NCI-H187 treated with DMSO at 0.1 percent for 48 hours (cell line): ENCODE results near the gene MGAT5.

Source experiments
- DNase-seq: peaks from one replicate; lab custom pipeline; 2025; lab: John Stamatoyannopoulos, UW

The MGAT5 gene

GRCh38 chr2:134399096-134399495 lies 145.2 kb downstream of the MGAT5 start:
- DNase-seq = no peak

DNA sequence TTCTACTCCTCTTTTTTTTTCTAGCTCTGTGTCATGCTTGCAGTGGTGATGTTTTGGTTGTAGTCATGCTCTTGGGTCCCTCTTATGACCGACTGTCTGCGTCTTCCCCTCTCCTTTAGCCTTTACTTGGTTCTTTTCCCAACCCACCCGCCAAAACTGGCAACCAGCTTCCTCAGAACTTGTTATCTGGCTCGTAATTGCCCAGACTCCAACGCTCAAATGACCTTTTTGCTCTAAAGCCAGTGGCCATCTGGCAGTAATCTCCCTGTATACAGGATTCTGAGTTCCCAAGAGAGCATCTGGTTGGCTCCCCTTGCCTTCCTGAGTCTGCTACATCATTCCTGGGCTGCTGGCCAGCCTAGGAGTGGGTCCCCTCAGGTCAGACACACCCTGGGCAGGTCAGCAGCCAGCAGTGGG lies 147.2 kb downstream of the MGAT5 start:
- DNase-seq = no peak

DNA sequence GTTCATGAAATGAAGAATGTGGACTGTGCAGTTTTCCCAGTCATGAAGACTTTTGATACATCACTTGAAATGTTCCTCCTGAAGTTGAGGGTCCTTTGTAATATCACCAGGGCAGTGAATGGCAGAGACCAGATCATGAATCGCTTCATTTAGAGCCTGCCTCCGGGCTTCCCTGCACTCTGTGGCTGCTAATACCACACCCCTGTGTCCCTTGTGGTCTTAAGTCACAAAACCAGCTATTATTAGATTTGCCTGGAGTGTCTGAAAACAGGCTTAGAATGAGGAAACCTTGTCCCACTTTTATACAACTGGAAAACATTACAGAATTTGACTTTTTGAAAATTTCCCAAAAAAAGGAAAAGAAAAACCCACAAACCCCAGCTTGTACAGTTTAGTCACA lies 147.9 kb downstream of the MGAT5 start:
- no peak for DNase-seq

GRCh38 chr2:134402410-134402809 lies 148.5 kb downstream of the MGAT5 start:
- DNase-seq = no peak

DNA sequence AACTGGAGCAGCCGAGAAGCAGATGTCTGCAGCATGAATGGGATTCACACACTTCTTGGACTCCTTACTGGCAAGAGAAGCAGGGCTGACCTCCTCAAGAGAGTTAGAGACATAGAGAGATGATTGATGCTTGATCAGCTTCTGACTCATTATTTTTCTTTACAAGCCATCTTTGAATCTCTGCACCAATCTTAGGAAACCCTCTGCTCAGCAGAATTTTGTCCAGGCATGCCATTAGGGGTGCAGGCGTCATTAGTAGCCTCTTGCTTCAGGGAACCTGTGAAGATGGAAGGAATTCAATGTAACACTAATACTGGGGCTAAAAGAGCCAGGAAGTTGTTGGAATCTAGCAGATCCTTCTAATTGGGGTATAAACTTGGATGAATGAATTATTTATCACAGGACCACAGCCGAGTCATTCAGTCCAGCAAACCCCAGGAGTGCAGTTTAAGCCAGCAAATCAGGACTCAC lies 151.8 kb downstream of the MGAT5 start:
- no peak for DNase-seq

DNA sequence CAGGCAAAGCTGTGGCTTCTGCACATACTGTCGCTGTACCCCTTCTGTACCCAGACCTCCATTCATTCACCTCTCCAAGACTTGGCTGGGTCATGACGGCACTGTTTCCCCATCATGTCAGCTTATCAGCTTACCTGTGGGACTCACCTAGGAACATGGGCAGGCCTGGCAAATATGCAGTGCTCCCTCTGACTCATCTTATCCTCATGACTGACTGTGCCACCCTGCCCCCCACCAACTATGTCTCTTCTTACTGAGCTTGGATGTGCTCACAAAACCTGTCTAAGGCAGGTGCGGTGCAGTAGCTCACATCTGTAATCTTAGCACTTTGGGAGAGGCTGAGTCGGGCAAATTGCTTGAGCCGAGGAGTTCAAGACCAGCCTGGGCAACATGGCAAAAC lies 152.4 kb downstream of the MGAT5 start:
- DNase-seq = no peak

GRCh38 chr2:134406736-134407135 lies 152.9 kb downstream of the MGAT5 start:
- no peak for DNase-seq

- DNase-seq = no peak
Measured at GRCh38 chr2:134407154-134407890, 153.4 kb downstream of the MGAT5 start.

DNA sequence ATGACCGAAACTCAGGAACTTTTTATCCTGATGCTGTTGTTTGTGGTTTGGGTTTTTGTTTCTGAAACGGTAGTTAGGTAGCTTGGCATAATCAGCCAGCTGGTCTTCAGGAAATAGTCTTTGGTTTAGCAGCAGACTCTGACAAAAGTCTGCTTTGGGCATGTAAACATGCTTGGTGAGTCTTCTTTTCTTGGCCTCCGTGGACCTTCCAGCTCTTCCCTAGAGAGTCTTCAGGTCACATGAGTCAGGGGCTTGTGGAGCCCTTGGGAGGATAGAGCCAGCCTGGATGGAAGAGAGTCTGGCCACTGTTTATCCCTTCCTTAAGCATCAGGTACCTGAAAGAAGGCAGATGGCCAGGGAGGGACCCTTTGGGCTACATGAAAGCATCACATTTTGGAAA lies 154.5 kb downstream of the MGAT5 start:
- no peak for DNase-seq

GRCh38 chr2:134408791-134409190 lies 154.9 kb downstream of the MGAT5 start:
- no peak for DNase-seq

DNA sequence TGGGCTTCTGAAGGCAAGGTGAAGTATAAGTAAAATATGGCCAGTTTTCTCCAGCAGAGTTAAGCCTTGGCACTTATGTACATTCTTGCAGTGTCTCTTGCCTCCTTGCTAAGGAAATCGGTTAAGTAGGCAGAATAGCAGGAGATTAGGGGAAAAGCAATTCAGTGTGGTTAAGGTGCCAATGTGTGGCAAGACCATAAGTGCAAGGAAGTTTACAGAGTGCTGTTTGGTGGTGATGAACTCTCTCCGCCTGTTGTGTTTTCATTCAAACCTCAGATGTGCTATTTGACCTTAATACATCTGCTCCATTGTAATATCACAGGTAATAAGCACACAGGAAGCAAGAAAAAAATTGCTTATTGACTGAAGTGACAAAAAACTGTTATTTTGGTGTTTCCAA lies 156.1 kb downstream of the MGAT5 start:
- no peak for DNase-seq

GRCh38 chr2:134410831-134411231 lies 157.0 kb downstream of the MGAT5 start:
- DNase-seq = no peak

GRCh38 chr2:134411279-134411827 lies 157.5 kb downstream of the MGAT5 start:
- peak; percentile 60 for DNase-seq

DNA sequence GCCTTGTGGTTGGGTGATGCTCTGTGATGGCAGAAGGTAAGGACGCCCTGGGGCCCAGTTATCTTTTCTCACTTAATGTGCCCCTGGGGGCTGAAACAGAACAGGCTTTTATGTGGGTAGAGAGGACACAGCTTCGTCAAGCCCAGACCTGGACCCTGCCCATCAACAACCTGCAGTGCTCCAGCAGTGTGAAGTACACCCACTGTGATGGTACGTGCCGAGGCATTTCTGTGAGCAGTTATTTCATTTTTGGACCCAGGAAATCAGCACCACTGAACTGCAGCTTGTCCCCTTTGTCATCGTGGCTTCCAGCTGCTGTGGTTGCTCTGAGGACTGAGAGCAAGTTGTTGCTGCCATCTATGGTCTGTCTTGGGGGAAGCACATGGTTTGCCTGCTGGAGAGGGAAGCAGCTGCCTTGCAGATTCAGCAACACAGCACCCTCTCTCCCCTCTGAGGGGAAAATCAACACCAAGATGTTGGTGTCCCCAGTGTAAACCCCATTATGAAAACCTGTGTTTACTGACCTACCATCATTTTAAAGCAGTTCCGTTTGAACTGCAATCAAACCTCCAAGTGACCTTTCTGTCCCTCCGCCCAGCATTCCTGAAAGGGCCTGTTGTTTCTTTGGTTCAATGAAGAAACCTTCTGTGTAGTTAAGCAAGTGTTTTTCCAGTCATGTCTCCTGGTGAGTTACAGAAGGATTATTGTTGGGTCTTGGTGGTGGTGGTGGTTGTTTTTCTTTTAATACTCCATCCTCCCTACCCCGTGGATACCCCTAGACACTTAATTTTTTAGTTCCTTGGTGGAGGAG lies 158.2 kb downstream of the MGAT5 start:
- DNase-seq = peak; percentile 58

GRCh38 chr2:134412639-134412999 lies 158.7 kb downstream of the MGAT5 start:
- DNase-seq = no peak

- no peak for DNase-seq
Measured at GRCh38 chr2:134413430-134413829, 159.6 kb downstream of the MGAT5 start.

DNA sequence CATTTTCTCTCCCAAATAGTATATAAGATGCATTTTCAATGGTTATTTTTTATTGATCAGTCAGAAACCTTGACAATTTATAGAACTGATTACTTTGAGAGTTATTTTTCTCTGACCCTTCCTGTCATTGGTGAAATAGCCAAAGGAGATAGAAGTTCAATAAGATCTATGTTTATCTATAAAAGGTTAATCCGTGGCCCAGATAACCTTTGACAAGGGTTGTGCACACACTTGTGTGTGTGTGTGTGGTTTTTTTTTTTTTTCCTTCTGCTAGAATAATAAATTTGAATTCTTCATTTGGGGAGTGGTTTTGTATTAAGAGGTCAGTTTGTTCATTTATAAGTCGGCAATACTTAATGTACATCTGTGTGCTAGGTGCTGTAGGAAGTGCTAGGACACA lies 160.0 kb downstream of the MGAT5 start:
- DNase-seq = no peak

DNA sequence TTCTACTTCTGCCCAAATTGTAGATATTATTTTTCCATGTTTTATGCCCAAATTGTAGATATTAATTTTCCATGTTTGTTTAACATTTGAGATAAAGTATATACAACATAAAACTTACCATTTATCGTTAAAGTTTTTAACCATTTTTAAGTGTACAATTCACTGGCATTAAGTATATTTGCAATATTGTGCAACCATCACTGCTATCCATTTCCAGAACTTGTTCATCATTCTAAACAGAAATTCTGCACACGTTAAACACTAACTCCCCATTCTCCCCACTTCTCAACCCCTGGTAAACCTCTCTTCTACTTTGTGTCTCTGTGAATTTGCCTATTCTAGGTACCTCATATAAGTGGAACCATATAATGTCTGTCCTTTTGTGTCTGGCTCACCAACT lies 162.1 kb downstream of the MGAT5 start:
- DNase-seq = no peak

DNA sequence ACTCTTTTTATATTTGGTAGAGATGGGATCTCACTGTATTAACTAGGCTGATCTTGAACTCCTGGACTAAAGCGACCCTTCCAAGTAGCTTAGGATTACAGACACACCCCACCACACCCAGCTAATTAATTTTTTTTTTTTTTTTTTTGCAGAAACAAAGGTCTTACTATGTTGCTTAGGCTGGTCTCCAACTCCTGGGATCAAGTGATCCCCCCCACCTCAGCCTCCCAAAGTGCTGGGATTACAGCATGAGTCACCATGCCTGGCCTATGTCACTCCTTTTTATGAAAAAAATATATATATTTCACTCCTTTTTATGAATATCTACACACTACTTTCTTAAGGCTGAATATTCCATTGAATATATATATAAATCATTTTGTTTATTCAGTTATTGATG lies 162.8 kb downstream of the MGAT5 start:
- DNase-seq = no peak

DNA sequence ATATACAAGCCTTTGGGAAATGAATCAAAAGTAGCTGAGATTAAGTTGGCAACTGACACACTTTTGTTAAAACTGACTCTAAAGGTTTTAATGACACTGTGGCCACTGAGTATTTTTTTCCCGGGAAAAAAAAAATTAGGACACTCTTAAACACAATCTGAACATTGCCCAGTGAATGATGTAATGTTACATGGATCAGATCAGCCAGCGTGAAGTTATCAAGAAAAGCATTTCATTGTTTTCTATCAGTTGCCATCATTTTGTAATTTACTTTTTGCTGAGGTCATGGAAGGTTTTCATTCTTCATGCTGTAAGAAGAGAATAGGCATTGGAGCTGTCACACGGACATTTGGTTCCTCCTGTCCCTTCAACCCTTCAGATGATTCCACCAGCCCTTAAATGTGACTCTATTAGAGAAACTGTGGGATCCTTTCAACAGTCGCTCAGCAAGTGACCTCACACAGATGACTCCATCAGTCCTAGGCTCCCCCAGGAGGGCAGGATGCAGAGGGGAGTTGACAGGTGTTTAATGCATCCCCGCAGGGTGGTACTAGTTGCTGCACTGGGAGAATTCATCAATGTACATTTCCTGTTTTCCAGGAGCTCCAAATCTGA lies 164.2 kb downstream of the MGAT5 start:
- no peak for DNase-seq

GRCh38 chr2:134420259-134420658 lies 166.4 kb downstream of the MGAT5 start:
- DNase-seq = no peak

- DNase-seq = no peak
Measured at GRCh38 chr2:134420920-134421319, 167.0 kb downstream of the MGAT5 start.
